Anterior cingulate cortex (tissue), 58 donors: ENCODE data around the gene P2RX6.
"Not testable (repeated sequence)": the region's sequence is repeated elsewhere in the genome, so short reads cannot be mapped to it uniquely, and the experiment has no call there.

Source experiments
- DNase-seq, 58 donors: peaks; one replicate each; lab custom pipeline; 2025; lab: John Stamatoyannopoulos, UW

P2RX6 gene

GRCh38 chr22:21068681-21069276 lies 53.8 kb downstream of the P2RX6 start:
- no peak for DNase-seq

- DNase-seq = no peak
These were observed 54.4 kb downstream of the P2RX6 start for GRCh38 chr22:21069375-21069774.

- no peak for DNase-seq
These were observed 56.0 kb downstream of the P2RX6 start for GRCh38 chr22:21070690-21071615.

GRCh38 chr22:21071796-21072195 lies 56.8 kb downstream of the P2RX6 start:
- DNase-seq = not testable (repeated sequence)

DNA sequence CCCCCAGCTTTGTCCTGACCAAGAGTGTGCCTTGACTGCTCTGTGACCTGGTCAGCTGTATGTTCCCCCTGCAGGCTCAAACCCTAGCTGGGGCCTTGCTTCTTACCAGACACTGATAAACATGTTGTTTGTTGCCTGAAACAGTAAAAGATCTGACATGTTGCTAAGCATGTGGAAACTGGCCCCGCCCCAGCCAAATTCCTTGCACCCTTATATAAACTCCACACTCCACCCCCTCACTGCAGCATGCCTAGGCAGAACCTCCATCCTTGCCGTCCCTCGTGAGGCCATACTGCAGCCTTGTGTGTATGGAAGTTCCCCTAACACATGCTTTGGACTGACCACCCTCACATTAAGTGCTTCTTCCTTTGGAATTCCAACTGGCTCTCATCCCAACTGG lies 58.1 kb downstream of the P2RX6 start:
- no peak for DNase-seq

- DNase-seq = no peak
These were observed 58.5 kb downstream of the P2RX6 start for GRCh38 chr22:21073482-21073881.

GRCh38 chr22:21074102-21074715 lies 59.2 kb downstream of the P2RX6 start:
- no peak for DNase-seq

DNA sequence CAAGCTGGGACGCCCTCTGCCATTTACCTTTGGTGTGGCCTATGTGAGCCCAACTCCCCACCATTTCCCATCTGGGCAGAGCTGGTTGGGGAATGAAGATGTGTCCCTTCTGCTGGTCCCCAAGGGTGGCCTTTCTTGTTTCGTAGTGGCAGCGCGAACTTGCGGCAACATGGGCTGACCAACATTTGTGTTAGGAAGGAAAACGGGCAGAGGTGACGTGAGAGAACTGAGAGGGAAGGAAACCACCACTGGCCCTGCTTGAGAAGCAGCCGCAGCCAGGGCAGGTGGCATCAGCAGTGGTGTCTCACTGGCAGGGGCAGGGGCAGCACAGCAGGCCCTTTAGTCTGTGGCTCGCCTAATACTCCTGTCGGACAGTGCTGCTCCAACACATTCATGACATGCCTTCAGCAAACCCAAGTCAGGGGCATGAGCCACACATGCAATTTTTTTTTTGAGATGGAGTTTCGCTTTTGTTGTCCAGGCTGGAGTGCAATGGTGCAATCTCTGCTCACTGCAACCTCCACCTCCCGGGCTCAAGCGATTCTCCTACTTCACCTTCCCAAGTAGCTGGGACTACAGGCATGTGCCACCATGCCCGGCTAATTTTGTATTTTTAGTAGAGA lies 60.7 kb downstream of the P2RX6 start:
- DNase-seq = no peak

DNA sequence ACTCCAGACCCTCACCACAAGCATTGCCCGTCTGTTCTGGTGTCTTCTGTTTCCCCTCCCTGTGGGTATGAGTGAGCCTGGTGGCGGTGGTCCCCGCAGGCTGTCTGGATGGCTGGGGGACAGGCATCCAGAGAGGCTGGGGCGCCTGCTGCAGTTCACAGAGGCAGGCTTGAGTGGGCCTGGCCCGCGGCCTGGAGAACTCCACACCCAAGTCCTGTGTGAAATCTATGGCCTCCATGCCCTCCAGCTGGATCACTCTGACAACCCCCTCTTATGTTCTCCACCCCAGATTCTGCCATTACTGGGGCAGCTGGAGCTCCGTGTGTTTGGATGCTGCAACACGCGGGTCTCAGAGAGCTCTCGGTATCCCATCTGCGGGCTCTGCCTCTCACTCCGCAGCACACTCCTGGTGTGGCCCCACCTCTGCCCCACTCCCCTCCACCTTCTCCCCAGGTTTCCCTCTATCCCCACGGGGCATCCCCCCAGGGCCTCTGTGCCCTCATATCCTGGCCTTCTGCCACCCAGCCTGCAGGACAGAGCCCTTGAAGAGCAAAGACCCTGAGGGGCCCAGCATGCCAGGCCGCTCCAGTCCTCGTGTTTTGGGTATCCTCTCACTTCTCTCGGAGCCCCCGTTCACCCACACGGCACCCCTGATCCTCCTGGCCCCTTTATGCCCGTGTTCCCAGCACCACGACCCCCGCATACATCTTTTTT lies 62.1 kb downstream of the P2RX6 start:
- no peak for DNase-seq
